Measurements from ENCODE around the gene ITGA11. TPM values are rescaled to one million over a fixed set of nuclear protein-coding genes. Genes with fewer than 3 reads are reported as not detected.

Gene ITGA11
- total and polyA plus RNA-seq, 2 of the 4 experiments (the other 2 are of a cell fraction): 4.1 to 6.6 TPM

- Histone ChIP-seq H2AK9ac (replicated peaks; ENCODE audit: low read depth, low read length, poor library complexity) (no peak overlapping the region), H3K23ac (ENCODE audit: low read depth, low read length) (no peak overlapping the region), H2BK15ac (ENCODE audit: low read depth, low read length) (no peak overlapping the region), H3K18ac (ENCODE audit: low read depth, low read length) (no peak overlapping the region), H3K27me3 (ENCODE audit: control insufficient read depth, insufficient read depth, low read length) (peaks cover 28% of the 10 kb centered on the region), H3K27ac (ENCODE audit: insufficient read depth, low read length) (no peak overlapping the region), H3K9me1 (ENCODE audit: insufficient read depth, low read length) (no peaks in the 10 kb centered on the region), H3K4me1 (ENCODE audit: control insufficient read depth, insufficient read depth, low read length) (no peaks in the 10 kb centered on the region), H3K56ac (ENCODE audit: extremely low read depth, insufficient read depth, low read length) (no peak overlapping the region), H3K4me2 (ENCODE audit: low read depth, low read length) (no peak overlapping the region), H4K5ac (ENCODE audit: low read depth, low read length) (no peak overlapping the region), H4K8ac (ENCODE audit: low read depth in 2 of 2, low read length in 2 of 2) (no peak overlapping the region), H3K9me3 (ENCODE audit: control insufficient read depth, insufficient read depth, low read length) (no peaks in the 10 kb centered on the region), H3K4me3 (ENCODE audit: insufficient read depth, low read depth, low read length) (no peak overlapping the region), H4K20me1 (ENCODE audit: insufficient read depth, low read length) (no peaks in the 10 kb centered on the region), H3K14ac (replicated peaks; ENCODE audit: low read depth, low read length) (no peak overlapping the region), H4K91ac (ENCODE audit: insufficient read depth, low read depth, low read length) (no peak overlapping the region), H2BK120ac (ENCODE audit: low read depth, low read length) (no peak overlapping the region), H3K36me3 (ENCODE audit: control insufficient read depth, insufficient read depth, low read length) (no peaks in the 10 kb centered on the region), H3K4ac (ENCODE audit: low read depth, low read length) (no peak overlapping the region), H3K9ac (ENCODE audit: low read depth, low read length) (no peak overlapping the region), H2AFZ (replicated peaks; ENCODE audit: low read length, poor library complexity) (no peak overlapping the region), H3K79me1 (ENCODE audit: low read depth in 1 of 2, low read length in 2 of 2) (no peaks in the 10 kb centered on the region), H2AK5ac (ENCODE audit: low read depth, low read length) (no peak overlapping the region), H2BK5ac (ENCODE audit: low read depth, low read length, poor library complexity, severe bottlenecking) (no peak overlapping the region), H2BK20ac (ENCODE audit: low read depth, low read length) (no peak overlapping the region)
- no TSS peak for BruUV-seq (replicated peaks)
- WGBS, 2 experiments (ENCODE audit: extremely low coverage in 2 of 2, insufficient read length in 1 of 2): 33% methylated on average over 1 of the region's 6 CpGs; no CpG with 5 or more reads in 1 of the 2 experiments
- intact Hi-C loops (cut with micrococcal nuclease) (no loop called here), in situ Hi-C loops (cut with MboI; ENCODE audit: low sequenced_read_pairs) (no loop called here), dilution Hi-C loops (cut with HindIII; ENCODE audit: low sequenced_read_pairs, unreplicated experiment) (no loop called here)
- ChIA-PET CTCF (interaction anchor here (0.7 kb wide), 1 partner anchor 28 kb away, joined by 4 read pairs; no protein-coding TSS in a partner anchor), POLR2A (ENCODE audit: unreplicated experiment) (no interaction called here)
- TF ChIP-seq, protein P1, sequence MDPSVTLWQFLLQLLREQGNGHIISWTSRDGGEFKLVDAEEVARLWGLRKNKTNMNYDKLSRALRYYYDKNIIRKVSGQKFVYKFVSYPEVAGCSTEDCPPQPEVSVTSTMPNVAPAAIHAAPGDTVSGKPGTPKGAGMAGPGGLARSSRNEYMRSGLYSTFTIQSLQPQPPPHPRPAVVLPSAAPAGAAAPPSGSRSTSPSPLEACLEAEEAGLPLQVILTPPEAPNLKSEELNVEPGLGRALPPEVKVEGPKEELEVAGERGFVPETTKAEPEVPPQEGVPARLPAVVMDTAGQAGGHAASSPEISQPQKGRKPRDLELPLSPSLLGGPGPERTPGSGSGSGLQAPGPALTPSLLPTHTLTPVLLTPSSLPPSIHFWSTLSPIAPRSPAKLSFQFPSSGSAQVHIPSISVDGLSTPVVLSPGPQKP (IDR thresholded peaks at IDR 0.05; ENCODE audit: borderline replicate concordance, low read depth, low read length): no peak
- TF ChIP-seq POLR2A (IDR thresholded peaks at IDR 0.05; ENCODE audit: low read depth, low read length): no peak
- no peak for TF ChIP-seq SMC3 (IDR thresholded peaks at IDR 0.05; ENCODE audit: low read depth, low read length)
- no peak for TF ChIP-seq MAFK (IDR thresholded peaks at IDR 0.05; ENCODE audit: low read depth, low read length)
- DNase-seq (no peak), ATAC-seq (ENCODE audit: low read depth) (no peak)
Measured at GRCh38 chr15:68449389-68449788, 17.4 kb upstream of the ITGA11 start.

Measured in IMR-90 (cell line).